ENCODE results near the gene ZNF142. TPM values are rescaled to one million over a fixed set of nuclear protein-coding genes. Genes with fewer than 3 reads are reported as not detected.

Gene ZNF142
- total and polyA plus RNA-seq, 2 of the 8 experiments (the other 6 are each of a cell fraction or from before 2014, with no cell fraction given): 9.4 to 32.5 TPM

DNA sequence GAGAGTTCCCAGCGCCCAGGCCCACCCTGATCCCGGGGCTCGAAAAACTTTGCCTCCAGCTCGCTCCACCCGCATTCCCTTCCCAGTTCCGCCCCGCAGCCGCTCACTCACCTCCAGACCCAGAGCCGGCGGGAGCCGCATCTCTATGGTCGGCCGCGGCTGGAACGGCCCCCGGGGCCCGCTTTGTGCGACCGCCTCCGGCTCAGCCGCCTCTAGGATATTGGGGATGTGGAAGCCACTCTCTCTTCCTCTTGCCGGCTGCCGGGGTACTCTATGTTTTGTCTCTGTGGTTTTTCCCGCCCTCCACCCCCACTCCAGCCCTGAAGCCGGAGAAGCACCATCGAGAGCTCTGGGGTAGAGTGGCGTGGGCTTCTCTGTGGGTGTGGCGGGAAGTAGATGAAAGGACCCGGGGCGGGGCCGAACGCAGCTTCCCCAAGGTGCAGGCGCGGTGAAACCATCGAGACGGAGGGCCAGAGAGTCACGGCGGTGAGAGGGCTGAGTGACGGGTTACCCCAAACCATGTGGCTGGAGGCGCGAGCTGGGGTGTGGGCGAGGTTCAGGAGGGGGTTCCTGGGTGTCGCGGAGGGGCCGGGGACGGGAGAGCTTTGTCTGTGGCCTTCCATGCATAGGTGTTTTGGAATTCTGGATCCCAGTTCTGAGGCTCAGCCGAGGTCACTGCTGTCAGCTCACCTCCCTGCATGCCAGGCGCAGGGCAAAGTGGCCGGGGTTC is at the start of gene ZNF142, which contains the start of gene BCS1L (continued):
- TF ChIP-seq EP300 (IDR thresholded peaks at IDR 0.05; ENCODE audit: borderline replicate concordance in 1 of 2, low read depth in 2 of 2, low read length in 2 of 2): peak in 1 of 2 experiments; percentile 54; a peak in 1 of 3 replicates
- TF ChIP-seq ZNF274 (IDR thresholded peaks at IDR 0.05; ENCODE audit: borderline replicate concordance, extremely low read depth, low read length): no peak
- TF ChIP-seq, protein P1, sequence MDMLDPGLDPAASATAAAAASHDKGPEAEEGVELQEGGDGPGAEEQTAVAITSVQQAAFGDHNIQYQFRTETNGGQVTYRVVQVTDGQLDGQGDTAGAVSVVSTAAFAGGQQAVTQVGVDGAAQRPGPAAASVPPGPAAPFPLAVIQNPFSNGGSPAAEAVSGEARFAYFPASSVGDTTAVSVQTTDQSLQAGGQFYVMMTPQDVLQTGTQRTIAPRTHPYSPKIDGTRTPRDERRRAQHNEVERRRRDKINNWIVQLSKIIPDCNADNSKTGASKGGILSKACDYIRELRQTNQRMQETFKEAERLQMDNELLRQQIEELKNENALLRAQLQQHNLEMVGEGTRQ (IDR thresholded peaks at IDR 0.05; ENCODE audit: low read length): no peak
- TF ChIP-seq SIN3A (conservative IDR thresholded peaks at IDR 0.05 in 1 of 2, IDR thresholded peaks at IDR 0.05 in 1 of 2; ENCODE audit: low read depth in 1 of 2, low read length in 2 of 2): peak; percentile 63 to 92; a peak in 2 of 4 replicates
- TF ChIP-seq RNF2 (IDR thresholded peaks at IDR 0.05; ENCODE audit: borderline replicate concordance, low read depth, low read length, missing control alignments, poor library complexity, severe bottlenecking): no peak
- TF ChIP-seq, protein P2, sequence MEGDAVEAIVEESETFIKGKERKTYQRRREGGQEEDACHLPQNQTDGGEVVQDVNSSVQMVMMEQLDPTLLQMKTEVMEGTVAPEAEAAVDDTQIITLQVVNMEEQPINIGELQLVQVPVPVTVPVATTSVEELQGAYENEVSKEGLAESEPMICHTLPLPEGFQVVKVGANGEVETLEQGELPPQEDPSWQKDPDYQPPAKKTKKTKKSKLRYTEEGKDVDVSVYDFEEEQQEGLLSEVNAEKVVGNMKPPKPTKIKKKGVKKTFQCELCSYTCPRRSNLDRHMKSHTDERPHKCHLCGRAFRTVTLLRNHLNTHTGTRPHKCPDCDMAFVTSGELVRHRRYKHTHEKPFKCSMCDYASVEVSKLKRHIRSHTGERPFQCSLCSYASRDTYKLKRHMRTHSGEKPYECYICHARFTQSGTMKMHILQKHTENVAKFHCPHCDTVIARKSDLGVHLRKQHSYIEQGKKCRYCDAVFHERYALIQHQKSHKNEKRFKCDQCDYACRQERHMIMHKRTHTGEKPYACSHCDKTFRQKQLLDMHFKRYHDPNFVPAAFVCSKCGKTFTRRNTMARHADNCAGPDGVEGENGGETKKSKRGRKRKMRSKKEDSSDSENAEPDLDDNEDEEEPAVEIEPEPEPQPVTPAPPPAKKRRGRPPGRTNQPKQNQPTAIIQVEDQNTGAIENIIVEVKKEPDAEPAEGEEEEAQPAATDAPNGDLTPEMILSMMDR (IDR thresholded peaks at IDR 0.05; ENCODE audit: control extremely low read depth in 1 of 3, insufficient read depth in 1 of 3, low read depth in 1 of 3, low read length in 3 of 3): 0 out of 4 replicates have a peak, but pooled peaks of 1 of the 3 experiments have one; percentile 7

Measured in H1 (cell line).